Prostate gland (tissue), 2 donors: Measurements from ENCODE around the gene PLCB3.

Experiments
- POLR2A ChIP-seq: fragments of 450-650 bp; IDR thresholded peaks from one replicate; pipeline ENCODE4 v1.6.1; 2016; ENCODE audit warnings: antibody characterized with exemption, mild to moderate bottlenecking
- POLR2AphosphoS5 ChIP-seq: sonication (generic); formaldehyde crosslinking; IDR thresholded peaks from one replicate; pipeline ENCODE4 v1.6.1; 2017; ENCODE audit warnings: antibody characterized with exemption
- TF ChIP-seq, protein P1 (sequence below), 4 experiments: fragments of 200-600 bp in 2 of 4; fragments of 450-650 bp in 2 of 4; sonication (generic) in 2 of 4; IDR thresholded peaks; 1 replicate in 3 of 4; 2 replicates in 1 of 4; pipeline ENCODE4 v1.5.1; 2016 to 2019; ENCODE audit warnings: antibody characterized with exemption in 4 of 4, mild to moderate bottlenecking in 2 of 4, moderate library complexity in 2 of 4

DNA sequence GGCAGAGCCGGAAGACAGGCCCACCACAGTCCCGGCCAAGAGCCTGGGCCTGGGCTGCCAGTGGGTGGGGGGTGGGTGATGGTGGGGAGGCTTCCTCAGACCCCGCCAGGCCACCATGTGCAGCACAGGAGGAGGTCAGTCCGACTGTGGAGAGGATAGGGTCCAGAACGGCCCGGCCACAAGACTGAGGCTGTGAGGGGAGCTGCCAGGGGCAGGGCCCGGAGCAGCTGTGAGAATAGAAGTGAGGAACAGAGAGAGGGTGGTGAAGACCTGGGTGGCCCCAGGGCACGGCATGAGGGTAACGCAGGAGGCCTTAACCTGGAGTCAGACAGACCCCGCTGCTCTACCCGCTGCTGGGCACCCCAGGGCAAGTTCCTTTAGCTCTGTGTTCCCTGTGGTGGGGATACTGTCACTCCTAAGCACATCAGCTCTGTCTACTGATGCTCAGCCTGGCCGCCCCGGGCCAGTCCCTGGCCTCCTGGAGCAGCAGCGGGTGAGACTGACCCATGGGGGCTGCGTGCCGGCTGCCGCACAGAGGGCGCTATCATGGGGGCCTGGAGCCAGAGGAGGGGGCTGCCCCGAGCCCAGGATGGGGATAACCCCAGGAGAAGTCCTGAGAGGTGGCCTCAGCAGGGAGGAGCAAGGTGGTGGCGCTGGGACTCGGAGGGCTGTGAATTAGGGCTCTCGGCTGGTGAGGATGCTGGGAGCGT lies 43.1 kb upstream of the PLCB3 start:
- TF ChIP-seq, protein P1, sequence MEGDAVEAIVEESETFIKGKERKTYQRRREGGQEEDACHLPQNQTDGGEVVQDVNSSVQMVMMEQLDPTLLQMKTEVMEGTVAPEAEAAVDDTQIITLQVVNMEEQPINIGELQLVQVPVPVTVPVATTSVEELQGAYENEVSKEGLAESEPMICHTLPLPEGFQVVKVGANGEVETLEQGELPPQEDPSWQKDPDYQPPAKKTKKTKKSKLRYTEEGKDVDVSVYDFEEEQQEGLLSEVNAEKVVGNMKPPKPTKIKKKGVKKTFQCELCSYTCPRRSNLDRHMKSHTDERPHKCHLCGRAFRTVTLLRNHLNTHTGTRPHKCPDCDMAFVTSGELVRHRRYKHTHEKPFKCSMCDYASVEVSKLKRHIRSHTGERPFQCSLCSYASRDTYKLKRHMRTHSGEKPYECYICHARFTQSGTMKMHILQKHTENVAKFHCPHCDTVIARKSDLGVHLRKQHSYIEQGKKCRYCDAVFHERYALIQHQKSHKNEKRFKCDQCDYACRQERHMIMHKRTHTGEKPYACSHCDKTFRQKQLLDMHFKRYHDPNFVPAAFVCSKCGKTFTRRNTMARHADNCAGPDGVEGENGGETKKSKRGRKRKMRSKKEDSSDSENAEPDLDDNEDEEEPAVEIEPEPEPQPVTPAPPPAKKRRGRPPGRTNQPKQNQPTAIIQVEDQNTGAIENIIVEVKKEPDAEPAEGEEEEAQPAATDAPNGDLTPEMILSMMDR (IDR thresholded peaks at IDR 0.05) = no peak
- no peak for TF ChIP-seq POLR2A
- no peak for TF ChIP-seq POLR2AphosphoS5
